ENCODE measurements around the gene GPC5. TPM values are rescaled to one million over a fixed set of nuclear protein-coding genes. Genes with fewer than 3 reads are reported as not detected.

GPC5 gene
- total RNA-seq, 1 donor from 2014 or later: 0.24 TPM

- no peak overlapping the region for H3K27ac Mint-ChIP-seq
- H3K4me1 Mint-ChIP-seq: no peaks in the 10 kb centered on the region
- ChIA-PET POLR2A (no interaction called here), CTCF (no interaction called here)
- ATAC-seq (ENCODE audit: low read depth) (no peak), DNase-seq (no peak)
- H3K36me3 Mint-ChIP-seq (ENCODE audit: low read depth): no peaks in the 10 kb centered on the region
- no peaks in the 10 kb centered on the region for H3K27me3 Mint-ChIP-seq
- H3K9me3 Mint-ChIP-seq: peaks cover 2% of the 10 kb centered on the region
- TF ChIP-seq, protein P1, sequence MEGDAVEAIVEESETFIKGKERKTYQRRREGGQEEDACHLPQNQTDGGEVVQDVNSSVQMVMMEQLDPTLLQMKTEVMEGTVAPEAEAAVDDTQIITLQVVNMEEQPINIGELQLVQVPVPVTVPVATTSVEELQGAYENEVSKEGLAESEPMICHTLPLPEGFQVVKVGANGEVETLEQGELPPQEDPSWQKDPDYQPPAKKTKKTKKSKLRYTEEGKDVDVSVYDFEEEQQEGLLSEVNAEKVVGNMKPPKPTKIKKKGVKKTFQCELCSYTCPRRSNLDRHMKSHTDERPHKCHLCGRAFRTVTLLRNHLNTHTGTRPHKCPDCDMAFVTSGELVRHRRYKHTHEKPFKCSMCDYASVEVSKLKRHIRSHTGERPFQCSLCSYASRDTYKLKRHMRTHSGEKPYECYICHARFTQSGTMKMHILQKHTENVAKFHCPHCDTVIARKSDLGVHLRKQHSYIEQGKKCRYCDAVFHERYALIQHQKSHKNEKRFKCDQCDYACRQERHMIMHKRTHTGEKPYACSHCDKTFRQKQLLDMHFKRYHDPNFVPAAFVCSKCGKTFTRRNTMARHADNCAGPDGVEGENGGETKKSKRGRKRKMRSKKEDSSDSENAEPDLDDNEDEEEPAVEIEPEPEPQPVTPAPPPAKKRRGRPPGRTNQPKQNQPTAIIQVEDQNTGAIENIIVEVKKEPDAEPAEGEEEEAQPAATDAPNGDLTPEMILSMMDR (IDR thresholded peaks at IDR 0.05): no peak
- intact Hi-C loops (cut with micrococcal nuclease): no loop called here
- no peak overlapping the region for H3K4me3 Mint-ChIP-seq
These were observed 447.2 kb downstream of the GPC5 start for GRCh38 chr13:91845612-91846011.

GRCh38 chr13:91863699-91864098 lies 465.3 kb downstream of the GPC5 start:
- Mint-ChIP-seq H3K36me3 (ENCODE audit: low read depth) (no peaks in the 10 kb centered on the region), H3K9me3 (no peaks in the 10 kb centered on the region), H3K4me1 (no peaks in the 10 kb centered on the region), H3K4me3 (no peak overlapping the region), H3K27ac (no peak overlapping the region), H3K27me3 (no peaks in the 10 kb centered on the region)
- POLR2A ChIA-PET: no interaction called here
- no peak for ATAC-seq (ENCODE audit: low read depth)
- intact Hi-C loops (cut with micrococcal nuclease): no loop called here
- CTCF ChIA-PET: no interaction called here
- DNase-seq: no peak
- TF ChIP-seq, protein P1 (IDR thresholded peaks at IDR 0.05): no peak

DNA sequence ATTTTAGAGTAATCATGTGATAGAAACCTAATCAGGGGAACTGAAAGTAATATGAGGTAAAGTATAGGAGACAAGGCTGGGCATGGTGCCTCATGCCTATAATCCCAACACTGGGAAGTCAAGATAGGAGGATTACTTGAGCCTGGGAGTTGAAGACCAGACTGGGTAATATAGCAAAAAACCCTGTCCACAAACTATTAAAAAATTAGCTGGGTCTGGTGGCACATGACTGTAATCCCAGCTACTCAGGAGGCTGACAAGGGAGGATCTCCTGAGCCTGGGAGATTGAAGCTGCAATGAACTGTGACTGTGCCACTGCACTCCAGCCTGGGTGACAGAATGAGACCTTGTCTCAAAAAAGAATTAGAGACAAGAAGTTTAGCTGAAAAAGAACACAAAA lies 469.9 kb downstream of the GPC5 start:
- POLR2A ChIA-PET: no interaction called here
- TF ChIP-seq, protein P1 (IDR thresholded peaks at IDR 0.05): no peak
- DNase-seq: no peak
- CTCF ChIA-PET: no interaction called here
- intact Hi-C loops (cut with micrococcal nuclease): no loop called here
- Mint-ChIP-seq H3K4me3 (no peak overlapping the region), H3K36me3 (ENCODE audit: low read depth) (no peaks in the 10 kb centered on the region), H3K27me3 (no peaks in the 10 kb centered on the region), H3K4me1 (no peaks in the 10 kb centered on the region), H3K27ac (no peak overlapping the region), H3K9me3 (peaks cover 2% of the 10 kb centered on the region)
- ATAC-seq (ENCODE audit: low read depth): no peak

GRCh38 chr13:91878491-91878890 lies 480.1 kb downstream of the GPC5 start:
- CTCF ChIA-PET: no interaction called here
- Mint-ChIP-seq H3K27ac (no peak overlapping the region), H3K36me3 (ENCODE audit: low read depth) (no peaks in the 10 kb centered on the region), H3K9me3 (no peaks in the 10 kb centered on the region), H3K4me1 (no peaks in the 10 kb centered on the region), H3K27me3 (no peaks in the 10 kb centered on the region), H3K4me3 (no peak overlapping the region)
- ATAC-seq (ENCODE audit: low read depth) (no peak), DNase-seq (no peak)
- POLR2A ChIA-PET: no interaction called here
- intact Hi-C loops (cut with micrococcal nuclease): no loop called here
- TF ChIP-seq, protein P1 (IDR thresholded peaks at IDR 0.05): no peak

DNA sequence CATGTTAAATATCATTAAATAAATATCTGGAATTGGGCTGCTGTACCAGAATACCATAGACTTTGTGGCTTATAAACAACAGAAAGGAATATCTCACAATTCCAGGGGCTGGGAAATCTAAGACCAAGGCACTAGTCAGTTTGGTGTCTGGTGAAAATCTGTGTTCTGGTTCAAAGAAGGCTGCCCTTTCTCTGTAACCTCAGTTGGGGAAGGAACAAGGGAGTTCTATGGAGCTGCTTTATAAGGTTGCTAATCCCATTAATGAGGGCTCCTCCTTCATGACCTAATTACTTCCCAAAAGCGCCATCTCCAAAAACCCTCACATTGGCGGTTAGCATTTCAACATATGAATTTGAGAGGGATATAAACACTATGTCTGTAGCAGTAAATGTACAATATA lies 480.9 kb downstream of the GPC5 start:
- Mint-ChIP-seq H3K27ac (no peak overlapping the region), H3K4me3 (no peak overlapping the region), H3K36me3 (ENCODE audit: low read depth) (no peaks in the 10 kb centered on the region), H3K9me3 (no peaks in the 10 kb centered on the region), H3K4me1 (no peaks in the 10 kb centered on the region), H3K27me3 (no peaks in the 10 kb centered on the region)
- intact Hi-C loops (cut with micrococcal nuclease): no loop called here
- POLR2A ChIA-PET: no interaction called here
- ATAC-seq (ENCODE audit: low read depth): no peak
- DNase-seq: no peak
- CTCF ChIA-PET: no interaction called here
- TF ChIP-seq, protein P1 (IDR thresholded peaks at IDR 0.05): no peak
